Gastrocnemius medialis (tissue), 4 donors: ENCODE data around the gene TMPRSS4. TPM values are rescaled to one million over a fixed set of nuclear protein-coding genes. Genes with fewer than 3 reads are reported as not detected.

Experiments
- ATAC-seq, 2 donors: fragments of 150-250 bp; one replicate each; pipeline ENCODE4 v1.9.1; 2016
- DNase-seq, 2 donors: peaks; one replicate each; pipeline ENCODE4 v3.0.0-alpha.2; 2019
- H3K27ac ChIP-seq, 4 donors: fragments of 200-600 bp; sonication (generic); 1 replicate in 1 of 4; 2 replicates in 3 of 4; pipeline ENCODE4 v1.5.1; 2016 to 2018; ENCODE audit warnings: mild to moderate bottlenecking in 2 of 4, moderate library complexity in 1 of 4
- H3K27me3 ChIP-seq, 3 donors: fragments of 200-600 bp; sonication (generic) in 2 of 3; 1 replicate in 1 of 3; 2 replicates in 2 of 3; pipeline versions ENCODE4 v1.5.1 to v1.6.0; 2016 to 2019; ENCODE audit warnings: mild to moderate bottlenecking in 1 of 3, moderate library complexity in 1 of 3
- H3K36me3 ChIP-seq, 2 donors: fragments of 200-600 bp; sonication (generic) in 1 of 2; one replicate each; pipeline ENCODE4 v1.5.1; 2017 to 2018
- H3K4me1 ChIP-seq, 2 donors: fragments of 200-600 bp; sonication (generic) in 1 of 2; one replicate each; pipeline ENCODE4 v1.5.1; 2016 to 2017; ENCODE audit warnings: mild to moderate bottlenecking in 2 of 2
- H3K4me3 ChIP-seq, 4 donors: fragments of 200-600 bp; sonication (generic) in 3 of 4; 1 replicate in 1 of 4; 2 replicates in 3 of 4; pipeline ENCODE4 v1.5.1; 2016 to 2019; ENCODE audit warnings: mild to moderate bottlenecking in 2 of 4
- H3K9me3 ChIP-seq, 3 donors: fragments of 200-600 bp; sonication (generic) in 2 of 3; 1 replicate in 1 of 3; 2 replicates in 2 of 3; pipeline ENCODE4 v1.5.1; 2016 to 2019
- POLR2A ChIP-seq, 2 donors: fragments of 450-650 bp; IDR thresholded peaks; one replicate each; pipeline ENCODE4 v1.6.1; 2017; ENCODE audit warnings: antibody characterized with exemption in 2 of 2, mild to moderate bottlenecking in 2 of 2, moderate library complexity in 2 of 2
- in situ Hi-C, 4 donors: fragments of 200-750 bp; cut with MboI; loops; one replicate each; pipeline versions ENCODE4 v1.15.0 to v1.8.0; 2017; ENCODE audit warnings: low sequenced_read_pairs in 4 of 4
- intact Hi-C: fragments of 100-400 bp; cut with DNase I; formaldehyde crosslinking; loops from one replicate; pipeline ENCODE4 v1.15.1; 2023; ENCODE audit warnings: low total_unique reads
- total RNA-seq, 4 donors: library from RNA; depleted of rRNA; stranded (reverse); fragments of >200 nt; gene quantifications; one replicate each; pipeline versions ENCODE4 v1.1.0 to v1.2.3, GENCODE V29; 2016
- TF ChIP-seq, protein P1 (sequence below), 5 experiments: fragments of 450-650 bp in 3 of 5; fragments of 200-600 bp in 2 of 5; sonication (generic) in 2 of 5; IDR thresholded peaks in 4 of 5; conservative IDR thresholded peaks in 1 of 5; 1 replicate in 4 of 5; 2 replicates in 1 of 5; pipeline ENCODE4 v1.5.1; 2016 to 2019; ENCODE audit warnings: antibody characterized with exemption in 5 of 5, mild to moderate bottlenecking in 3 of 5, moderate library complexity in 3 of 5

Gene TMPRSS4
- total RNA-seq, 4 donors from 2014 or later = 1.1 TPM; not detected in 3

GRCh38 chr11:118058311-118059245 lies 18.3 kb upstream of the TMPRSS4 start:
- intact Hi-C loops = loop anchor here (10.0 kb wide), 1 partner anchor 114 kb away; no protein-coding TSS in a partner anchor
- ATAC-seq (no peak), DNase-seq (no peak)
- in situ Hi-C loops = loop anchor here (10.0 to 25.0 kb wide), 3 partner anchors 114 to 621 kb away; no protein-coding TSS in a partner anchor
- H3K9me3 ChIP-seq = no peaks in the 10 kb centered on the region
- no peak overlapping the region for H3K27ac ChIP-seq
- H3K4me1 ChIP-seq = peaks cover 8 to 20% of the 10 kb centered on the region in 2 donors
- TF ChIP-seq POLR2A (IDR thresholded peaks at IDR 0.05) = no peak
- TF ChIP-seq, protein P1, sequence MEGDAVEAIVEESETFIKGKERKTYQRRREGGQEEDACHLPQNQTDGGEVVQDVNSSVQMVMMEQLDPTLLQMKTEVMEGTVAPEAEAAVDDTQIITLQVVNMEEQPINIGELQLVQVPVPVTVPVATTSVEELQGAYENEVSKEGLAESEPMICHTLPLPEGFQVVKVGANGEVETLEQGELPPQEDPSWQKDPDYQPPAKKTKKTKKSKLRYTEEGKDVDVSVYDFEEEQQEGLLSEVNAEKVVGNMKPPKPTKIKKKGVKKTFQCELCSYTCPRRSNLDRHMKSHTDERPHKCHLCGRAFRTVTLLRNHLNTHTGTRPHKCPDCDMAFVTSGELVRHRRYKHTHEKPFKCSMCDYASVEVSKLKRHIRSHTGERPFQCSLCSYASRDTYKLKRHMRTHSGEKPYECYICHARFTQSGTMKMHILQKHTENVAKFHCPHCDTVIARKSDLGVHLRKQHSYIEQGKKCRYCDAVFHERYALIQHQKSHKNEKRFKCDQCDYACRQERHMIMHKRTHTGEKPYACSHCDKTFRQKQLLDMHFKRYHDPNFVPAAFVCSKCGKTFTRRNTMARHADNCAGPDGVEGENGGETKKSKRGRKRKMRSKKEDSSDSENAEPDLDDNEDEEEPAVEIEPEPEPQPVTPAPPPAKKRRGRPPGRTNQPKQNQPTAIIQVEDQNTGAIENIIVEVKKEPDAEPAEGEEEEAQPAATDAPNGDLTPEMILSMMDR (IDR thresholded peaks at IDR 0.05 in 4 of 5, conservative IDR thresholded peaks at IDR 0.05 in 1 of 5) = no peak
- no peaks in the 10 kb centered on the region for H3K36me3 ChIP-seq
- no peaks in the 10 kb centered on the region for H3K27me3 ChIP-seq
- H3K4me3 ChIP-seq = no peak overlapping the region

GRCh38 chr11:118059246-118059940 lies 17.5 kb upstream of the TMPRSS4 start:
- H3K27ac ChIP-seq = peak overlapping the region in 1 of 4 donors; percentile 69
- H3K4me3 ChIP-seq = no peak overlapping the region
- no peaks in the 10 kb centered on the region for H3K36me3 ChIP-seq
- ATAC-seq (no peak), DNase-seq (no peak)
- H3K27me3 ChIP-seq = no peaks in the 10 kb centered on the region
- peaks cover 8 to 20% of the 10 kb centered on the region in 2 donors for H3K4me1 ChIP-seq
- in situ Hi-C loops (loop anchor here (10.0 to 25.0 kb wide), 3 partner anchors 115 to 622 kb away; no protein-coding TSS in a partner anchor), intact Hi-C loops (loop anchor here (10.0 kb wide), 1 partner anchor 115 kb away; no protein-coding TSS in a partner anchor)
- TF ChIP-seq POLR2A (IDR thresholded peaks at IDR 0.05) = no peak
- TF ChIP-seq, protein P1 (IDR thresholded peaks at IDR 0.05 in 4 of 5, conservative IDR thresholded peaks at IDR 0.05 in 1 of 5) = no peak
- no peaks in the 10 kb centered on the region for H3K9me3 ChIP-seq

- Histone ChIP-seq H3K4me1 (peaks cover 8 to 20% of the 10 kb centered on the region in 2 donors), H3K36me3 (no peaks in the 10 kb centered on the region), H3K27me3 (no peaks in the 10 kb centered on the region), H3K27ac (peak overlapping the region in 2 of 4 donors; percentile 33 to 69), H3K9me3 (no peaks in the 10 kb centered on the region), H3K4me3 (no peak overlapping the region)
- no peak for DNase-seq
- intact Hi-C loops = no loop called here
- peak; percentile 5 to 11 for ATAC-seq
- in situ Hi-C loops = loop anchor here in 1 of 4 donors (25.0 kb wide), 1 partner anchor 623 kb away; no protein-coding TSS in a partner anchor
- TF ChIP-seq, protein P1 (IDR thresholded peaks at IDR 0.05 in 4 of 5, conservative IDR thresholded peaks at IDR 0.05 in 1 of 5) = no peak
- no peak for TF ChIP-seq POLR2A (IDR thresholded peaks at IDR 0.05)
Observed at GRCh38 chr11:118060081-118060661, 16.7 kb upstream of the TMPRSS4 start.

DNA sequence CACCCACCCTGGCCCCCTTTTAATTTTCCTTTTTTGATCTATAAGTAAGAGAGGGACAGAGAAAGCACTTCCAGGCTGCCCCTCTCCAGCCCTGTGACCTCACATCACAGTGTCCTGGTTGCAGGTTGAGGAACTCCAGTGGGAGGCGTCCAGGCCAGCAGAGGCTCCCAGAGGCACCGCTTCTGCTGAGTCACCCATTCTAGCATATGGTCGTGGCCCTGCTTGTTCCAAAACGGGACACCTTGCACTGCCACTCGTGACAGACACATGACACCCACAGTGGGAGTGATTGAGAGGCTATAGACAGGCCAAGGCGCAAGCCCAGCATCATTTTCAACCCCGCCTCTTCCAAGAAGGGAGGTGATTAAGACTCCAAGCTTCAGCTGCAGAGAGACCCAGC lies 16.0 kb upstream of the TMPRSS4 start:
- ATAC-seq = peak; percentile 87 to 96
- Histone ChIP-seq H3K27ac (peak overlapping the region in 2 of 4 donors; percentile 33 to 69), H3K36me3 (no peaks in the 10 kb centered on the region), H3K4me3 (no peak overlapping the region), H3K27me3 (no peaks in the 10 kb centered on the region), H3K4me1 (peaks cover 8 to 20% of the 10 kb centered on the region in 2 donors), H3K9me3 (no peaks in the 10 kb centered on the region)
- intact Hi-C loops (no loop called here), in situ Hi-C loops (loop anchor here in 1 of 4 donors (25.0 kb wide), 1 partner anchor 624 kb away; no protein-coding TSS in a partner anchor)
- DNase-seq = peak; percentile 79
- TF ChIP-seq, protein P1 (IDR thresholded peaks at IDR 0.05 in 4 of 5, conservative IDR thresholded peaks at IDR 0.05 in 1 of 5) = no peak
